PC-9 (cell line): ENCODE measurements around the gene CELF2.

Source experiments
- CTCF ChIP-seq: fragments of 200-600 bp; sonication (generic); conservative IDR thresholded peaks from 2 replicates; pipeline ENCODE4 v1.6.1; 2017; ENCODE audit warnings: mixed run types, antibody characterized with exemption, mild to moderate bottlenecking, moderate library complexity
- EZH2 ChIP-seq: fragments of 200-600 bp; sonication (generic); IDR thresholded peaks from 2 replicates; pipeline ENCODE4 v1.8.0; 2017; ENCODE audit warnings: antibody characterized with exemption, low read depth

GRCh38 chr10:11364241-11364640 lies 346.6 kb downstream of the CELF2 start:
- TF ChIP-seq CTCF (no peak), EZH2 (no peak)
